ENCODE results near the gene ARHGAP42. TPM values are rescaled to one million over a fixed set of nuclear protein-coding genes. Genes with fewer than 3 reads are reported as not detected.

ARHGAP42 gene
- polyA plus RNA-seq, 3 donors, result 0.13 TPM; not detected in 2

DNA sequence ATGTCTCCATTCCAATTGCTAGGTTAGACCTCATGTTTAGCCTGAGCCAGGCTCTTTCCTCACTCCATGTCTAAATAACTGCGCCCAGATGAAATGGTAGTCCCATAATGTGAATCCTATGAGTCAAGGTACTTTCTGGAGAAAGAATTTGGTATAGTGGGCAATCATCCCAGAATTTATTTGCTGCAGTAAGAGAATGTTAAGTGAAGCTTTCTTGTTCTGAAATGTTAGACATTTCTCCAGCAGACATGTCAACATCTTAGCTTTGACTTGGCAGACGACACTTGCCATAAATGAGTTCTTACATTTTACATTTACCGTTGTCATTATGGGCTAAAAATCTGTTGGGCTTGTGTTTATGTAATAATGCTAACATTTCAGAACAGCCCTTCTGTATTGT is 277.3 kb downstream of the ARHGAP42 start:
- Histone ChIP-seq H3K27ac (ENCODE audit: low read depth in 1 of 2, low read length in 2 of 2) (no peak overlapping the region), H3K36me3 (replicated peaks in 1 of 2; ENCODE audit: control insufficient read depth in 1 of 2, insufficient read depth in 2 of 2, low read length in 2 of 2) (no peaks in the 10 kb centered on the region), H3K4me3 (replicated peaks in 1 of 3; ENCODE audit: low read depth in 2 of 3, low read length in 3 of 3) (no peak overlapping the region), H3K27me3 (ENCODE audit: control insufficient read depth in 2 of 2, insufficient read depth in 2 of 2, low read length in 2 of 2) (no peaks in the 10 kb centered on the region), H3K9ac (ENCODE audit: insufficient read depth, low read length, poor library complexity, severe bottlenecking) (no peak overlapping the region), H3K4me2 (replicated peaks; ENCODE audit: extremely low read depth, low read length, poor library complexity, severe bottlenecking) (no peak overlapping the region), H3K79me2 (ENCODE audit: insufficient read depth, low read length) (no peaks in the 10 kb centered on the region), H4K20me1 (ENCODE audit: insufficient read depth, low read length) (no peaks in the 10 kb centered on the region), H3K4me1 (ENCODE audit: control insufficient read depth in 1 of 2, insufficient read depth in 2 of 2, low read length in 2 of 2) (no peaks in the 10 kb centered on the region), H3K9me3 (replicated peaks in 1 of 2; ENCODE audit: control insufficient read depth in 1 of 2, insufficient read depth in 1 of 2, low read length in 2 of 2) (peaks cover 0 to 5% of the 10 kb centered on the region in 2 donors), H2AFZ (ENCODE audit: insufficient read depth, low read depth, low read length, poor library complexity, severe bottlenecking) (no peak overlapping the region)
- WGBS (ENCODE audit: insufficient coverage), result no CpG with 5 or more reads among the region's 3 CpGs
- H3K36me3 Mint-ChIP-seq, result no peaks in the 10 kb centered on the region
- no peak for DNase-seq
- H3K9me3 Mint-ChIP-seq, result peaks cover 0 to 4% (median 3%) of the 10 kb centered on the region in 7 donors
- H3K4me1 Mint-ChIP-seq, result no peaks in the 10 kb centered on the region
- no peak overlapping the region for H3K4me3 Mint-ChIP-seq
- TF ChIP-seq, protein P1, sequence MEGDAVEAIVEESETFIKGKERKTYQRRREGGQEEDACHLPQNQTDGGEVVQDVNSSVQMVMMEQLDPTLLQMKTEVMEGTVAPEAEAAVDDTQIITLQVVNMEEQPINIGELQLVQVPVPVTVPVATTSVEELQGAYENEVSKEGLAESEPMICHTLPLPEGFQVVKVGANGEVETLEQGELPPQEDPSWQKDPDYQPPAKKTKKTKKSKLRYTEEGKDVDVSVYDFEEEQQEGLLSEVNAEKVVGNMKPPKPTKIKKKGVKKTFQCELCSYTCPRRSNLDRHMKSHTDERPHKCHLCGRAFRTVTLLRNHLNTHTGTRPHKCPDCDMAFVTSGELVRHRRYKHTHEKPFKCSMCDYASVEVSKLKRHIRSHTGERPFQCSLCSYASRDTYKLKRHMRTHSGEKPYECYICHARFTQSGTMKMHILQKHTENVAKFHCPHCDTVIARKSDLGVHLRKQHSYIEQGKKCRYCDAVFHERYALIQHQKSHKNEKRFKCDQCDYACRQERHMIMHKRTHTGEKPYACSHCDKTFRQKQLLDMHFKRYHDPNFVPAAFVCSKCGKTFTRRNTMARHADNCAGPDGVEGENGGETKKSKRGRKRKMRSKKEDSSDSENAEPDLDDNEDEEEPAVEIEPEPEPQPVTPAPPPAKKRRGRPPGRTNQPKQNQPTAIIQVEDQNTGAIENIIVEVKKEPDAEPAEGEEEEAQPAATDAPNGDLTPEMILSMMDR (IDR thresholded peaks at IDR 0.05), result no peak
- H3K27ac Mint-ChIP-seq, result no peak overlapping the region
- no peaks in the 10 kb centered on the region for H3K27me3 Mint-ChIP-seq (ENCODE audit: low read depth in 3 of 3)
- intact Hi-C loops (cut with micrococcal nuclease), result no loop called here

DNA sequence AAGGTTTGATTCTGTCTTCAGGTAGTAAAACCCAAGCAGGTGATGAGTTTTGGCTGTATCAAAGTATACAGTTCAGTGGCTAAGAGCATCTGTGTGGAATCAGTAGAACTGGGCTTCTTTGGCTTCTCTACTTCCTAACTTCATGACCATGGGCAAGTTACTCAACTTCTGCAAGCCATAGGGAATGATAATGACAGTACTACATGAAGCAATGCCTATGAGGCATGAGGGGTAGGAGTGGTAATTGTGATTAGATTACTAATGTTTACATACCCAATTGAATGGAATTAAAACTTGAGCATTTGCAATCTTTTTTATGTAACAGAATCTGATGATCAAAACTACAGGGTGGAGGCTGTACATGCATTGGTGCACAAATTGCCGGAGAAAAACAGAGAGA is 278.3 kb downstream of the ARHGAP42 start:
- peaks cover 9% of the 10 kb centered on the region in 2 donors for H3K9me3 ChIP-seq (replicated peaks in 1 of 2; ENCODE audit: control insufficient read depth in 1 of 2, insufficient read depth in 1 of 2, low read length in 2 of 2)
- no peak overlapping the region for H3K9ac ChIP-seq (ENCODE audit: insufficient read depth, low read length, poor library complexity, severe bottlenecking)
- no CpG with 5 or more reads among the region's 1 CpG for WGBS (ENCODE audit: insufficient coverage)
- Mint-ChIP-seq H3K9me3 (peaks cover 1 to 8% (median 4%) of the 10 kb centered on the region in 7 donors), H3K27ac (no peak overlapping the region), H3K4me3 (no peak overlapping the region), H3K36me3 (no peaks in the 10 kb centered on the region), H3K27me3 (ENCODE audit: low read depth in 3 of 3) (no peaks in the 10 kb centered on the region), H3K4me1 (no peaks in the 10 kb centered on the region)
- TF ChIP-seq, protein P1 (IDR thresholded peaks at IDR 0.05), result no peak
- H3K79me2 ChIP-seq (ENCODE audit: insufficient read depth, low read length), result no peaks in the 10 kb centered on the region
- H3K4me3 ChIP-seq (replicated peaks in 1 of 3; ENCODE audit: low read depth in 2 of 3, low read length in 3 of 3), result no peak overlapping the region
- no peak overlapping the region for H3K27ac ChIP-seq (ENCODE audit: low read depth in 1 of 2, low read length in 2 of 2)
- no peak for DNase-seq
- H3K4me1 ChIP-seq (ENCODE audit: control insufficient read depth in 1 of 2, insufficient read depth in 2 of 2, low read length in 2 of 2), result no peaks in the 10 kb centered on the region
- H3K36me3 ChIP-seq (replicated peaks in 1 of 2; ENCODE audit: control insufficient read depth in 1 of 2, insufficient read depth in 2 of 2, low read length in 2 of 2), result no peaks in the 10 kb centered on the region
- H2AFZ ChIP-seq (ENCODE audit: insufficient read depth, low read depth, low read length, poor library complexity, severe bottlenecking), result no peak overlapping the region
- no peaks in the 10 kb centered on the region for H3K27me3 ChIP-seq (ENCODE audit: control insufficient read depth in 2 of 2, insufficient read depth in 2 of 2, low read length in 2 of 2)
- H3K4me2 ChIP-seq (replicated peaks; ENCODE audit: extremely low read depth, low read length, poor library complexity, severe bottlenecking), result no peak overlapping the region
- intact Hi-C loops (cut with micrococcal nuclease), result no loop called here
- H4K20me1 ChIP-seq (ENCODE audit: insufficient read depth, low read length), result no peaks in the 10 kb centered on the region

All from CD14-positive monocyte (primary cell).